Neuronal stem cell (in vitro differentiated cells): Measurements from ENCODE around the gene PCDHGB3.
A peak's percentile ranks its signal among the peaks of the same experiment; 100 is the strongest.

Source experiments
- DNase-seq: peaks from one replicate; pipeline ENCODE4 v3.0.0-alpha.2; 2013; ENCODE audit warnings: low spot score
- H2AFZ ChIP-seq: one replicate; pipeline ENCODE4 v1.6.1; 2013; ENCODE audit warnings: mild to moderate bottlenecking, low read length, inconsistent platforms
- H2AK5ac ChIP-seq: 2 replicates; pipeline ENCODE4 v1.6.1; 2013; ENCODE audit warnings: low read depth, mild to moderate bottlenecking, inconsistent platforms, low read length, moderate library complexity, mixed read lengths
- H2BK120ac ChIP-seq: 2 replicates; pipeline ENCODE4 v1.6.1; 2013; ENCODE audit warnings: low read depth, mild to moderate bottlenecking, inconsistent platforms, low read length, moderate library complexity, mixed read lengths
- H2BK12ac ChIP-seq: one replicate; pipeline ENCODE4 v1.6.1; 2013; ENCODE audit warnings: low read length, inconsistent platforms
- H2BK15ac ChIP-seq: 2 replicates; pipeline ENCODE4 v1.6.1; 2013; ENCODE audit warnings: mild to moderate bottlenecking, low read length, inconsistent platforms, mixed read lengths
- H2BK5ac ChIP-seq: one replicate; pipeline ENCODE4 v1.6.1; 2013; ENCODE audit warnings: inconsistent platforms, mild to moderate bottlenecking, low read length, moderate library complexity
- H3K14ac ChIP-seq: one replicate; pipeline ENCODE4 v1.6.1; 2013; ENCODE audit warnings: low read length, inconsistent platforms
- H3K18ac ChIP-seq: 2 replicates; pipeline ENCODE4 v1.6.1; 2013; ENCODE audit warnings: low read length, inconsistent platforms
- H3K23ac ChIP-seq: 2 replicates; pipeline ENCODE4 v1.6.1; 2013; ENCODE audit warnings: low read depth, mild to moderate bottlenecking, mixed read lengths, low read length, inconsistent platforms; ENCODE audit not compliant: poor library complexity
- H3K27ac ChIP-seq: replicated peaks from 3 replicates; pipeline ENCODE4 v1.5.1; 2013; ENCODE audit warnings: low read length, inconsistent platforms
- H3K27me3 ChIP-seq, 3 experiments: 2 replicates each; pipeline ENCODE4 v1.6.1; 2013; ENCODE audit warnings: low read length in 3 of 3, mild to moderate bottlenecking in 2 of 3, inconsistent platforms in 1 of 3, low read depth in 1 of 3, mixed read lengths in 1 of 3, moderate library complexity in 1 of 3; ENCODE audit not compliant: control insufficient read depth in 3 of 3, insufficient read depth in 3 of 3
- H3K36me3 ChIP-seq, 2 donors: replicated peaks in 1 of 2; 2 replicates each; pipeline ENCODE4 v1.6.1; 2013; ENCODE audit warnings: low read length in 2 of 2; ENCODE audit not compliant: control insufficient read depth in 2 of 2, insufficient read depth in 2 of 2
- H3K4ac ChIP-seq: 2 replicates; pipeline ENCODE4 v1.6.1; 2013; ENCODE audit warnings: inconsistent platforms, mild to moderate bottlenecking, low read length, moderate library complexity
- H3K4me1 ChIP-seq, 2 donors: 1 replicate in 1 of 2; 2 replicates in 1 of 2; pipeline ENCODE4 v1.6.1; 2013; ENCODE audit warnings: low read length in 2 of 2, low read depth in 1 of 2; ENCODE audit not compliant: control insufficient read depth in 2 of 2, insufficient read depth in 1 of 2
- H3K4me2 ChIP-seq: one replicate; pipeline ENCODE4 v1.6.1; 2013; ENCODE audit warnings: mild to moderate bottlenecking, low read length, inconsistent platforms; ENCODE audit not compliant: insufficient read depth, poor library complexity, severe bottlenecking
- H3K4me3 ChIP-seq, 2 donors: 2 replicates each; pipeline ENCODE4 v1.5.1; 2013; ENCODE audit warnings: low read length in 2 of 2, mild to moderate bottlenecking in 2 of 2, inconsistent platforms in 1 of 2, moderate library complexity in 1 of 2
- H3K79me1 ChIP-seq: one replicate; pipeline ENCODE4 v1.6.1; 2013; ENCODE audit warnings: low read depth, mild to moderate bottlenecking, inconsistent platforms, low read length, moderate library complexity
- H3K9ac ChIP-seq: one replicate; pipeline ENCODE4 v1.6.1; 2013; ENCODE audit warnings: mild to moderate bottlenecking, low read depth, low read length, inconsistent platforms; ENCODE audit not compliant: poor library complexity
- H3K9me3 ChIP-seq, 2 donors: replicated peaks in 1 of 2; 2 replicates each; pipeline versions ENCODE3 to v1.6.1; 2013; ENCODE audit warnings: low read length in 2 of 2, mild to moderate bottlenecking in 2 of 2, inconsistent platforms in 1 of 2, low read depth in 1 of 2, mixed read lengths in 1 of 2, moderate library complexity in 1 of 2; ENCODE audit not compliant: control insufficient read depth in 2 of 2, insufficient read depth in 1 of 2
- H4K8ac ChIP-seq: one replicate; pipeline ENCODE4 v1.6.1; 2013; ENCODE audit warnings: low read depth, mild to moderate bottlenecking, inconsistent platforms, low read length, moderate library complexity
- H4K91ac ChIP-seq: one replicate; pipeline ENCODE4 v1.6.1; 2013; ENCODE audit warnings: low read length, low read depth, mild to moderate bottlenecking, inconsistent platforms; ENCODE audit not compliant: poor library complexity
- WGBS, 2 donors: extraction: QIAGEN DNeasy Blood & Tissue Kit; methylation state at CpG; one replicate each; pipeline ENCODE4 v1.1.7; 2013; ENCODE audit warnings: missing lambda C conversion rate in 2 of 2, mixed read lengths in 1 of 2; ENCODE audit not compliant: insufficient read length in 2 of 2, insufficient replicate concordance in 1 of 2; ENCODE audit errors: extremely low coverage in 2 of 2; 5-methylcytosine and 5-hydroxymethylcytosine counted together

The PCDHGB3 gene

DNA sequence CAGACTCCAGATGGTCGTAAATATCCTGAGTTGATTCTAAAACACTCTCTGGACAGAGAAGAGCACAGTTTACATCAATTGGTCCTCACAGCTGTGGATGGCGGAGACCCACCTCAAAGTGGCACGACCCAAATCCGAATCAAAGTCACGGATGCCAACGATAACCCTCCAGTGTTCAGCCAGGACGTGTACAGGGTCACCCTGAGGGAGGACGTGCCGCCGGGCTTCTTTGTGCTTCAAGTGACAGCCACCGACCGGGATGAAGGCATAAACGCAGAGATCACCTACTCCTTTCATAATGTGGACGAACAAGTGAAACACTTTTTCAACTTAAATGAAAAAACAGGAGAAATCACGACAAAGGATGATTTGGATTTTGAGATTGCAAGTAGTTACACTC lies 9.4 kb upstream of the PCDHGB3 start:
- H3K36me3 ChIP-seq: peaks cover 0 to 3% of the 10 kb centered on the region in 2 donors
- H3K27ac ChIP-seq: no peak overlapping the region
- no peaks in the 10 kb centered on the region for H3K79me1 ChIP-seq
- no peak overlapping the region for H3K23ac ChIP-seq
- H2BK5ac ChIP-seq: no peak overlapping the region
- peaks cover 34 to 65% of the 10 kb centered on the region in 2 donors for H3K9me3 ChIP-seq
- no peak overlapping the region for H3K9ac ChIP-seq
- no peak overlapping the region for H2AK5ac ChIP-seq
- no peak overlapping the region for H2BK15ac ChIP-seq
- no peak overlapping the region for H2BK12ac ChIP-seq
- H3K18ac ChIP-seq: no peak overlapping the region
- no peak overlapping the region for H4K8ac ChIP-seq
- H4K91ac ChIP-seq: no peak overlapping the region
- no peak for DNase-seq
- H3K4ac ChIP-seq: no peak overlapping the region
- no peak overlapping the region for H3K14ac ChIP-seq
- no peak overlapping the region for H3K4me2 ChIP-seq
- H3K4me3 ChIP-seq: no peak overlapping the region
- no peak overlapping the region for H2BK120ac ChIP-seq
- WGBS, 2 donors: no CpG with 5 or more reads among the region's 15 CpGs
- H2AFZ ChIP-seq: no peak overlapping the region
- no peaks in the 10 kb centered on the region for H3K4me1 ChIP-seq
- peaks cover 0 to 4% (median 0%) of the 10 kb centered on the region in 3 experiments for H3K27me3 ChIP-seq

DNA sequence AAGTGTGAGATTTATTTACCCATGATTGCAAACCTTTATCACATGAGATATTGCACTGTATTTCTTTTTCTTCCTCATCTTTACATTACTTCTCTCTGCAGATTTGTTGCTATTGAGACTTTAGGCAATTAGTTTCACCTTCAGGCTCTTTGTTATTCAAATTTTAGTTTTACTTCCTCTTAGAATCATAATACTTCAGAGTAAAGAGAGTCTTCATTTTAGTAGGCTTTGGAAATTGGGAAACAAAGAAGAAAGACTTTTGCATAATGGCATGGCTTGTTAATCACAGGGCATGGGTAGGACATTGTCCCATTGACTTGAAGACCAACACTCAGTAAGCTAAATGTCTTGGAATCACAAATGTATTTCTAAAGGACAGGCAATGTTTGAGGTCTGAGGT lies 7.3 kb upstream of the PCDHGB3 start:
- Histone ChIP-seq H3K4me3 (no peak overlapping the region), H3K4me2 (no peak overlapping the region), H2AFZ (no peak overlapping the region), H3K79me1 (peaks cover 2% of the 10 kb centered on the region), H2AK5ac (no peak overlapping the region), H2BK12ac (no peak overlapping the region), H3K4me1 (no peaks in the 10 kb centered on the region), H3K9ac (no peak overlapping the region), H3K27ac (no peak overlapping the region), H2BK120ac (no peak overlapping the region), H3K14ac (no peak overlapping the region), H2BK15ac (no peak overlapping the region), H3K27me3 (no peaks in the 10 kb centered on the region), H3K18ac (no peak overlapping the region), H3K36me3 (peaks cover 0 to 2% of the 10 kb centered on the region in 2 donors), H4K8ac (no peak overlapping the region), H3K23ac (no peak overlapping the region), H3K9me3 (peaks cover 30 to 53% of the 10 kb centered on the region in 2 donors), H2BK5ac (no peak overlapping the region), H4K91ac (no peak overlapping the region), H3K4ac (no peak overlapping the region)
- no peak for DNase-seq

DNA sequence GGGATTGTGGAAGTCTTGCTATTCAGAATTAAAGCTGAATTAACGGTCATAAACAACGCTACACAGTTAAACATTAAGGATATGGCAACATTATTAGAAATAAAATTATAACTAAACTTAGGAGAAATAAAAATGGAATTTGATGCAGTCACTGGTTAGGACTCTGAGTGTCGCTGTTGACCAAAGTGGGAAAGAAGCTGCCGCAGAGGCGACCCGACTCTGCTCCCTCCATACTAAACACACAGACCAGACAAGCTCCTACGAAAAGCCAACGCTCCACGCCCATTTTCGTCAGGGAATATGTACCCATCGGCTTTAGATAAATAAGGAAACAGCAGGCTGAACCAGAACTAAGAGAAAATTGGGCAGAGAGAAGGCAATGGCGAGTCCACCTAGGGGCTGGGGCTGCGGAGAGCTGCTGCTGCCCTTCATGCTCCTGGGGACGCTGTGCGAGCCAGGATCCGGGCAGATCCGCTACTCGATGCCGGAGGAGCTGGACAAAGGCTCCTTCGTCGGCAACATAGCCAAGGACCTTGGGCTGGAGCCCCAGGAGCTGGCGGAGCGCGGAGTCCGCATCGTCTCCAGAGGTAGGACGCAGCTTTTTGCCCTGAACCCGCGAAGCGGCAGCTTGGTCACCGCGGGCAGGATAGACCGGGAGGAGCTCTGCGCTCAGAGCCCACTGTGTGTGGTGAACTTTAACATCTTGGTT lies 5.9 kb upstream of the PCDHGB3 start, which contains the start of gene PCDHGA5:
PCDHGA5 (plus strand) TSS at position 211 of the 709 bp plus-strand sequence; CDS start at position 380, 169 bp downstream.
- Histone ChIP-seq H3K23ac (no peak within 1 kb of the TSS), H3K4me1 (no peaks in the 10 kb centered on the region), H2BK120ac (no peak within 1 kb of the TSS), H3K18ac (no peak within 1 kb of the TSS), H3K79me1 (peaks cover 2% of the 10 kb centered on the region), H2AK5ac (no peak within 1 kb of the TSS), H3K9me3 (peaks cover 30 to 45% of the 10 kb centered on the region in 2 donors), H3K9ac (no peak within 1 kb of the TSS), H3K27me3 (no peaks in the 10 kb centered on the region), H3K4ac (no peak within 1 kb of the TSS), H4K8ac (no peak within 1 kb of the TSS), H2BK12ac (no peak within 1 kb of the TSS), H3K27ac (no peak within 1 kb of the TSS), H2AFZ (no peak within 1 kb of the TSS), H3K36me3 (peaks cover 0 to 2% of the 10 kb centered on the region in 2 donors), H2BK15ac (no peak within 1 kb of the TSS), H3K4me2 (no peak within 1 kb of the TSS), H3K14ac (no peak within 1 kb of the TSS), H2BK5ac (no peak within 1 kb of the TSS), H3K4me3 (no peak within 1 kb of the TSS), H4K91ac (no peak within 1 kb of the TSS)
- DNase-seq: no peak
- no CpG with 5 or more reads among the region's 34 CpGs for WGBS, 2 donors

DNA sequence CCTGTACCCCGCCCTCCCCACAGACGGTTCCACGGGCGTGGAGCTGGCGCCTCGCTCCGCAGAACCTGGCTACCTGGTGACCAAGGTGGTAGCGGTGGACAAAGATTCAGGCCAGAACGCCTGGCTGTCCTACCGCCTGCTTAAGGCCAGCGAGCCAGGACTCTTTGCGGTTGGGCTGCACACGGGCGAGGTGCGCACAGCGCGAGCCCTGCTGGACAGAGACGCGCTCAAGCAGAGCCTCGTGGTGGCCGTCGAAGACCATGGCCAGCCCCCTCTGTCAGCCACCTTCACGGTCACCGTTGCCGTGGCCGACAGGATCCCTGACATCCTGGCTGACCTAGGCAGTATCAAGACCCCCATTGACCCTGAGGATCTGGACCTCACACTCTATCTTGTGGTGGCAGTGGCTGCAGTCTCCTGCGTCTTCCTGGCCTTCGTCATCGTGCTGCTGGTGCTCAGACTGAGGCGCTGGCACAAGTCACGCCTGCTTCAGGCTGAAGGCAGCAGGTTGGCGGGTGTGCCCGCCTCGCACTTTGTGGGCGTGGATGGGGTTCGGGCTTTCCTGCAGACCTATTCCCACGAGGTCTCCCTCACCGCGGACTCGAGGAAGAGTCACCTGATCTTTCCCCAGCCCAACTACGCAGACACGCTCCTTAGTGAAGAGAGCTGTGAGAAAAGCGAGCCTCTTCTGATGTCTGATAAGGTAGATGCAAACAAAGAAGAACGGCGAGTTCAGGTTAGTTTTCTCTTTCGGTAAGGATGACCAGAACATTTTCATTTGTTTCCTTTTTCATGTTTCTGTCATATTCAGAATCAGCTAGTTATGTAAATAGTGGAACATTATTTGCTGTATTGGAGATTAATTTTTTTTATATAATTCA lies 3.8 kb upstream of the PCDHGB3 start:
- Histone ChIP-seq H4K8ac (peak overlapping the region; percentile 92), H3K79me1 (peaks cover 2% of the 10 kb centered on the region), H3K27ac (no peak overlapping the region), H2BK12ac (no peak overlapping the region), H3K18ac (peak overlapping the region; percentile 27), H2AFZ (no peak overlapping the region), H3K4me2 (no peak overlapping the region), H2BK15ac (no peak overlapping the region), H3K14ac (peak overlapping the region; percentile 31), H3K23ac (peak overlapping the region; percentile 80), H3K9me3 (peaks cover 30 to 43% of the 10 kb centered on the region in 2 donors), H3K36me3 (peaks cover 0 to 2% of the 10 kb centered on the region in 2 donors), H2BK5ac (peak overlapping the region; percentile 57), H3K27me3 (no peaks in the 10 kb centered on the region), H3K4ac (no peak overlapping the region), H4K91ac (no peak overlapping the region), H3K9ac (peak overlapping the region; percentile 44), H2AK5ac (no peak overlapping the region), H3K4me3 (no peak overlapping the region), H3K4me1 (no peaks in the 10 kb centered on the region), H2BK120ac (no peak overlapping the region)
- DNase-seq: no peak
- no CpG with 5 or more reads among the region's 46 CpGs for WGBS, 2 donors
